ENCODE measurements around the gene CTBP1.

CTBP1 gene

GRCh38 chr4:1164040-1164439 lies 84.9 kb downstream of the CTBP1 start:
- H3K9ac ChIP-seq (ENCODE audit: low read length): no peak overlapping the region
- peaks cover 9% of the 10 kb centered on the region for H3K9me3 ChIP-seq (ENCODE audit: insufficient read depth, low read depth, low read length)
- WGBS (ENCODE audit: extremely low coverage, insufficient coverage, insufficient read length): no CpG with 5 or more reads among the region's 4 CpGs
- no peak overlapping the region for H4K12ac ChIP-seq (ENCODE audit: low read depth, low read length)
- H3K4me2 ChIP-seq (ENCODE audit: low read length): no peak overlapping the region
- no peak overlapping the region for H4K91ac ChIP-seq (ENCODE audit: low read depth, low read length)
- DNase-seq: no peak
- no peak overlapping the region for H3K4me3 ChIP-seq (ENCODE audit: low read depth, low read length)
- no peak overlapping the region for H3K14ac ChIP-seq (ENCODE audit: low read length)
- H3K4me1 ChIP-seq (ENCODE audit: control insufficient read depth in 1 of 2, insufficient read depth in 2 of 2, low read length in 2 of 2): peaks cover 0 to 7% of the 10 kb centered on the region in 2 experiments
- no peaks in the 10 kb centered on the region for H3K36me3 ChIP-seq (ENCODE audit: control insufficient read depth in 1 of 2, insufficient read depth in 2 of 2, low read length in 2 of 2)
- no peak overlapping the region for H4K8ac ChIP-seq (ENCODE audit: low read depth, low read length)
- peaks cover 3% of the 10 kb centered on the region for H3K79me1 ChIP-seq (ENCODE audit: low read length)
- H2BK12ac ChIP-seq (ENCODE audit: low read length): no peak overlapping the region
- no peak overlapping the region for H2BK120ac ChIP-seq (ENCODE audit: insufficient read depth, low read length, poor library complexity)
- H3K4ac ChIP-seq (ENCODE audit: low read depth, low read length): no peak overlapping the region
- H3K27ac ChIP-seq (ENCODE audit: low read depth, low read length): no peak overlapping the region
- H3K23ac ChIP-seq (ENCODE audit: low read length): no peak overlapping the region
- H3K27me3 ChIP-seq (ENCODE audit: insufficient read depth, low read length): peaks cover 11% of the 10 kb centered on the region
- H2BK5ac ChIP-seq (ENCODE audit: low read depth, low read length, poor library complexity): no peak overlapping the region
- H3K18ac ChIP-seq (ENCODE audit: low read length): no peak overlapping the region
- no peak overlapping the region for H2AK5ac ChIP-seq (ENCODE audit: low read length)
- peaks cover 2% of the 10 kb centered on the region for H3K79me2 ChIP-seq (ENCODE audit: control insufficient read depth, insufficient read depth, low read length, poor library complexity)
- H2AFZ ChIP-seq (ENCODE audit: insufficient read depth, low read length, poor library complexity): no peak overlapping the region

Data from trophoblast cell (in vitro differentiated cells and primary cell).